Fibroblast of pulmonary artery (primary cell): ENCODE measurements around the gene ACBD6.
A peak's percentile ranks its signal among the peaks of the same experiment; 100 is the strongest.

Experiments used
- DNase-seq: peaks from one replicate; pipeline ENCODE4 v3.0.0-alpha.2; 2010; ENCODE audit warnings: low read depth
- H3K4me3 ChIP-seq: replicated peaks from 2 replicates; pipeline ENCODE4 v1.5.1; 2011; ENCODE audit warnings: low read depth, mild to moderate bottlenecking, control low read depth, low read length, moderate library complexity
- CTCF ChIP-seq: IDR thresholded peaks from 2 replicates; pipeline ENCODE4 v1.5.1; 2011; ENCODE audit warnings: mild to moderate bottlenecking, control low read depth, low read length, inconsistent platforms; ENCODE audit errors: missing control alignments

ACBD6 gene

GRCh38 chr1:180505732-180506335, 3.5 kb upstream of the ACBD6 start:
- no peak overlapping the region for H3K4me3 ChIP-seq
- peak; percentile 32 for DNase-seq
- TF ChIP-seq CTCF: no peak

GRCh38 chr1:180504186-180504585, 1.8 kb upstream of the ACBD6 start:
- DNase-seq: no peak
- no peak overlapping the region for H3K4me3 ChIP-seq
- TF ChIP-seq CTCF: no peak

- no peak for TF ChIP-seq CTCF
- DNase-seq: peak; percentile 29
- peak overlapping the region; percentile 96 for H3K4me3 ChIP-seq
These were observed 994 bp upstream of the ACBD6 start for GRCh38 chr1:180503280-180503862.

GRCh38 chr1:180501865-180502360, 464 bp downstream of the ACBD6 start:
- H3K4me3 ChIP-seq: peak overlapping the region; percentile 96
- no peak for DNase-seq
- no peak for TF ChIP-seq CTCF

- TF ChIP-seq CTCF: no peak
- H3K4me3 ChIP-seq: peak overlapping the region; percentile 96
- DNase-seq: no peak
These were observed 1.7 kb downstream of the ACBD6 start for GRCh38 chr1:180500689-180501088.

GRCh38 chr1:180498594-180498993, 3.8 kb downstream of the ACBD6 start:
- DNase-seq: peak; percentile 26
- H3K4me3 ChIP-seq: no peak overlapping the region
- TF ChIP-seq CTCF: no peak

- no peak for DNase-seq
- no peak overlapping the region for H3K4me3 ChIP-seq
- TF ChIP-seq CTCF: no peak
These were observed 4.6 kb downstream of the ACBD6 start for GRCh38 chr1:180497826-180498225.
